Stimulated activated CD4-positive, alpha-beta T cell treated with anti-CD3 and anti-CD28 coated beads, Interleukin-4, amount 100 ng/mL, for 48 hours (primary cell): ENCODE measurements around the gene RSPH10B.
"Not testable (repeated sequence)": the region's sequence is repeated elsewhere in the genome, so short reads cannot be mapped to it uniquely, and the experiment has no call there.

Source experiments
- DNase-seq, 2 donors: peaks; one replicate each; pipeline ENCODE4 v3.0.0-alpha.2; 2020; ENCODE audit warnings: low read depth in 2 of 2

Gene RSPH10B

DNA sequence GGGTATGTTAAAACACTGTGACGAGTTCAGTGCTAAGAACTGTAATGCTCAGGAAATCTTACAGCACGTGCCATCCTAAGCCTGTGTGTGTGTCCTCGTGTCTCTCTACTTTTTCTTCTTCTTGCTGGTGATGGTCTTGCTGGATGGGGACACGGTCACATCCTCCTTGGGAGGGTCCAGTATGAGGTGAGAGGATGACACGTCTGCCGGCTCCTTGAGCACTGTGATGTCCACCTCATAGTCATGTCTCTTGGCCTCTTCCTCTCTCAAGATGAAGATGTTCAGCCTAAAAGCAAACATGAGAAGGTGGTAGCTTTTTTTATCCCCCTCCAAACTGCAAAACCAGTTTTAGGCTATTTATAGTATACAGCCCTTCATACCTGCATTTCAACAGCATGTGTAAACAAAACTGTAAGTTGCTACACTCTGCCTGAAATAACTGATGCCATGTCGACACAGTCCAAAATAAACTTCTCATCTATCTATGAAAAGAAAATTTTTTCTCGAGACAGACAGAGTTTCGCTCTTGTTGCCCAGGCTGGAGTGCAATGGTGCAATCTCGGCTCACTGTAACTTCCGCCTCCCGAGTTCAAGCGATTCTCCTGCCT lies 44.1 kb downstream of the RSPH10B start:
- DNase-seq = not testable (repeated sequence)

DNA sequence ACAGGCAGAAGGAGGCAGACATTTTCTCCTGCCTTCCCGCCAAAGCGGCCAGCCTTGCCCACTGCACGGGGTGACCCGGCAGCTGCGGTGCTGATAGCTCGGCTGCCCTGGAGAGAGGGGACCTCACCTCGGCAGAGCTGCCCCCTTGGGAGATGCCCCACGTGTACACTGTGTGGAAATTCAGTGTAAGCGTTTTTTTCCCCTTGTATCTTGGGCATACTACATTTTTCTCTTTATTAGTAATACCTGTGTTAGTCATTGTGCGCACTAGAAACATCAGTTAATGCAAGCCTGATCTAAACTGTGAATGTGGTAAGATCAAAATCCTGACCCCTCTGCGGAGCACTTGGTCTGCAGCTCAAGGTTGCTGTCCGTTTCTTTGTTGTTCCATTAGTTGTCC lies 45.9 kb downstream of the RSPH10B start:
- not testable (repeated sequence) for DNase-seq

GRCh38 chr7:5924180-5924579 lies 46.3 kb downstream of the RSPH10B start:
- not testable (repeated sequence) for DNase-seq

- DNase-seq = not testable (repeated sequence)
Measured at GRCh38 chr7:5916529-5916928, 54.0 kb downstream of the RSPH10B start.

- not testable (repeated sequence) for DNase-seq
Measured at GRCh38 chr7:5908835-5909234, 61.7 kb downstream of the RSPH10B start.

- not testable (repeated sequence) for DNase-seq
Measured at GRCh38 chr7:5904726-5905125, 65.8 kb downstream of the RSPH10B start.

- not testable (repeated sequence) for DNase-seq
Measured at GRCh38 chr7:5903002-5903401, 67.5 kb downstream of the RSPH10B start.

DNA sequence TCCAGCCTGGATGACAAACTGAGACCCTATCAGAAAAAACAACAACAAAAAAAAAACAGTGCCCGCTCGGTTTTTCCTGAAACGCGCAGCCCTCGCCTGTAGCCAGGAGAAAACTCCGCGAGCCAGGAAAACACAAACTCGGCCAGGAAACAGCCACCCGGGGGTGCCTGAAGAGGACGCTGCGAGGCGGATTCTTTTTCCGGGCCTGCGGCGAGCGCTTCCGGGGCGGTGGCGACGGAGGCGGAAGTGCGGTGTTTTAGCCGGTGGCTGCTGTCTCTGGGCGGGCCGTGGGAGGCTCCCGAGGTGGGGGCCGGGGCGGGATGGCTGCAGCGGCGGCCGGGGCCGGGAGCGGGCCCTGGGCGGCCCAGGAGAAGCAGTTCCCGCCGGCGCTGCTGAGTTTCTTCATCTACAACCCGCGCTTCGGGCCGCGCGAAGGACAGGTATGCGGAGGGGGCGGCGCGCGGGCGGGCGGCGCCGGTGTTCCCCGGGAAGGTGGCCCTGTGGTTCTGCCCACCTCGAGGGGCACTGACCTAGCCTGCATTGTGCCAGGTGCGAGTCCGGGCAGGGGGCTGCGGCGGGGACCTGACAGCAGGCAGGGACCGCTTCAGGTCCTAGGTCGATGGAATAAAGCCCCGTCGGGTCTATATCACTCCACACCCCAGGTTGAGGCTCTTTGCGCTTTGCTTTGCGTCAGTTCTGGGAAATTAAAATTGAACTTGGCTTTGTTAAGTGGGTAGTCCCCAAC lies 71.8 kb downstream of the RSPH10B start, which contains the start of gene CCZ1:
Gene CCZ1, plus strand, starts transcription at position 254 of the 745 bp plus-strand sequence. Its CDS starts 67 bp downstream, at position 321.
- DNase-seq = peak; percentile 26 to 66

DNA sequence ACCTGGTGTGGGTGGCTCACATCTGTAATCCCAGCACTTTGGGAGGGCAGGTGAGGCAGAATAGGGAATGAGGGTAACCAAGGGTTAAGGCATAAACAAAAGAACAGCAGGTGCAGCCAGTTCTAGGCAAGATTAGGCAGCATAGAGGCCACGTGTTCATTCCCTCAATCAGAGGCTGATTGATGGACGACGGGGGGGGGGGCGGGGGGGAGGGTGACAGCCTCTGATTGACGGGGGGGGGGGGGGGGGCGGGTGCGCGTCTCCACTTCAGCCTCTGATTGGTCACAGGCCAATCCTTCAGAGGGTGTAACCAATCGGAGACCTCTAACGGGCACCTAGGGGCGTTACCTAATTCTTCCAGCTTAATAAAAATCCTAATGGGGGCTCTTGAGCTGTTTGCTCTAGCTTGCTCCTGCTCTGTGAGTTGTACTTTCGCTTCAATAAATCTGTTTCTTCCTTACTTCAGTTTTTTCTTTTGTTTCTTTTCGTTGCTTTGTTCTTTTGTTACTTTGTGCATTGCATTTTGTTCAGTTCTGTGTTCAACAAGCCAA lies 73.0 kb downstream of the RSPH10B start:
- not testable (repeated sequence) for DNase-seq

DNA sequence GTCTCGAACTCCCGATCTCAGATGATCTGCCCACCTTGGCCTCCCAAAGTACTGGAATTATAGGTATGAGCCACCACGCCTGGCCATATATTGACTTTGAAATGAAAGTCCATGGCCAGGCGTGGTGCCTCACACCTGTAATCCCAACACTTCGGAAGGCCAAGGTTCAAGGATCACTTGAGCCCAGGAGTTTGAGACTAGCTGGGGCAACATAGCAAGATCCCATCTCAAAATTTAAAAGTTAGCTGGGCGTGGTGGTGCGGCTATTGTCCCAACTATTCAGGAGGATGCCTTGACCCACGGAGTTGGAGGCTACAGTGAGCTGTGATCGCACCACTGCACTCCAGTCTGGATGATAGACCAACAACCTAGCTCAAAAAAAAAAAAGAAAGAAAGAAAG lies 78.0 kb downstream of the RSPH10B start:
- no peak for DNase-seq

DNA sequence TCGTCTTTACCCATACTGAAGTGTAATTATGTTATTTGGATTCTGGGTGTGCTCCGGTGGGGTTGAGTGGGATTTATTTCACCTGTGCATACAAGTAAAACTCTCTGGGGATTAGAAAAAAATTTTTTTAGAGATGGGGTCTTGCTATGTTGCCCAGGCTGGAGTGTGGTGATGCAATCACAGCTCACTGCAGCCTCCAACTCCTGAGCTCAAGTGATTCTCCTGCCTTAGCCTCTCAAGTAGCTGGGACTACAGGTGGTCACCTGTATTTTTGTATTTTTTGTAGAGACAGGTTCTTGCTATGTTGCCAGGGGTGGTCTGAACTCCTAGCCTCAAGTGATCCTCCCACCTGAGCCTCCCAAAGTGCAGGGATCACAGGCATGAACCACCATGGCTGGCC lies 80.2 kb downstream of the RSPH10B start:
- DNase-seq = not testable (repeated sequence)

GRCh38 chr7:5888021-5888420 lies 82.5 kb downstream of the RSPH10B start:
- not testable (repeated sequence) for DNase-seq

GRCh38 chr7:5884431-5884830 lies 86.1 kb downstream of the RSPH10B start:
- not testable (repeated sequence) for DNase-seq

- not testable (repeated sequence) for DNase-seq
Measured at GRCh38 chr7:5880106-5880505, 90.4 kb downstream of the RSPH10B start.

- DNase-seq = not testable (repeated sequence)
Measured at GRCh38 chr7:5879591-5879990, 90.9 kb downstream of the RSPH10B start.
